ENCODE data around the gene TDRD5. TPM values are rescaled to one million over a fixed set of nuclear protein-coding genes. Genes with fewer than 3 reads are reported as not detected.

The TDRD5 gene
- total RNA-seq, 1 donor from 2014 or later = not detected

DNA sequence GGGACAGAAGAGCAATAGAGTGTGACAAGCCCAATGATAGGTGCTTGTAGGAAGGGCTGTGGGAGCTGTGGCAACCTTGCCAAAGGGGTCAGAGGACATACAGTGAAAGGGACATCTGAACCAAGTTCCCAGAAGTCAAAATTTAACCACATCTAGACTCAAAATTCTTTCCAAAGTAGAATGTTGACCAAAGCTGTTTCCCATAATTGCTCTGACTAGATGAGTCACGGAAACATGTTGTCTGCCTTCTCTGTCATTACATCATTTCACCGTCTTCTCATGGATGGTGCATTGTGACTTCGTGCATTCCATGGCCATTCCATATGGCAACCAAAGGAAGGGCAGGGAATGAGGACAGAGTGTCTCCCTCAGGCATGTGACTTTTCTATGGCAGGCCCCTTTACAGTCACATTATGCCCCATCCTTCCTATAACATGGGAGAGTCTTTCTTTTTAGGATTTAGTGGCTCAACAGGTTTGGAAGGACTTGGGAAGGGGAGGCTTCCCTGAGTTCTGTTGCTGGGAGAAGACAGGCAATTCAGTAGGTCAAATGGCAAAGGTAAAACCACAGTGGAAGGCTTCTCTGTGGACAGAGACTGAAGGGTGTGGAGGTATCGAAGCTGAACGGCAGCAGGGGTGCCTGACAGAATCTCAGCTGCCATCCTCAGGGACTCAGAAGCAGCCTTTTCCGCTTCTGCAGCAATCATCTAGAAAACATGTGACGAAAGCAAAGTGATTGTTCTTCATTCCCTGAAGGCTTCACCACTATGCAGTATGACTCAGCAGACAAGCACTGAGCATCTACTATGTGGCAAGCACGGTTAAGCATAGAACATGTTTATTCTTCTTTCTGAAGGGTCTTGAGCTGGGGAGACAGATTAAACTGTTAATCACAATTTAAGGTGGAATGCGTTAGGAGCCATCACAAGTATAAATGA lies 40.6 kb upstream of the TDRD5 start:
- DNase-seq (ENCODE audit: extremely low spot score, unreplicated experiment) = no peak
- no peaks in the 10 kb centered on the region for H3K36me3 Mint-ChIP-seq (ENCODE audit: unreplicated experiment)
- H3K27me3 Mint-ChIP-seq (ENCODE audit: unreplicated experiment) = no peaks in the 10 kb centered on the region
- TF ChIP-seq, protein P1, sequence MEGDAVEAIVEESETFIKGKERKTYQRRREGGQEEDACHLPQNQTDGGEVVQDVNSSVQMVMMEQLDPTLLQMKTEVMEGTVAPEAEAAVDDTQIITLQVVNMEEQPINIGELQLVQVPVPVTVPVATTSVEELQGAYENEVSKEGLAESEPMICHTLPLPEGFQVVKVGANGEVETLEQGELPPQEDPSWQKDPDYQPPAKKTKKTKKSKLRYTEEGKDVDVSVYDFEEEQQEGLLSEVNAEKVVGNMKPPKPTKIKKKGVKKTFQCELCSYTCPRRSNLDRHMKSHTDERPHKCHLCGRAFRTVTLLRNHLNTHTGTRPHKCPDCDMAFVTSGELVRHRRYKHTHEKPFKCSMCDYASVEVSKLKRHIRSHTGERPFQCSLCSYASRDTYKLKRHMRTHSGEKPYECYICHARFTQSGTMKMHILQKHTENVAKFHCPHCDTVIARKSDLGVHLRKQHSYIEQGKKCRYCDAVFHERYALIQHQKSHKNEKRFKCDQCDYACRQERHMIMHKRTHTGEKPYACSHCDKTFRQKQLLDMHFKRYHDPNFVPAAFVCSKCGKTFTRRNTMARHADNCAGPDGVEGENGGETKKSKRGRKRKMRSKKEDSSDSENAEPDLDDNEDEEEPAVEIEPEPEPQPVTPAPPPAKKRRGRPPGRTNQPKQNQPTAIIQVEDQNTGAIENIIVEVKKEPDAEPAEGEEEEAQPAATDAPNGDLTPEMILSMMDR (IDR thresholded peaks at IDR 0.05) = no peak
- H3K9me3 Mint-ChIP-seq (ENCODE audit: unreplicated experiment) = no peaks in the 10 kb centered on the region
- H3K27ac Mint-ChIP-seq (ENCODE audit: unreplicated experiment) = no peak overlapping the region
- no peak overlapping the region for H3K4me3 Mint-ChIP-seq (ENCODE audit: unreplicated experiment)
- peaks cover 2% of the 10 kb centered on the region for H3K4me1 Mint-ChIP-seq (ENCODE audit: unreplicated experiment)

DNA sequence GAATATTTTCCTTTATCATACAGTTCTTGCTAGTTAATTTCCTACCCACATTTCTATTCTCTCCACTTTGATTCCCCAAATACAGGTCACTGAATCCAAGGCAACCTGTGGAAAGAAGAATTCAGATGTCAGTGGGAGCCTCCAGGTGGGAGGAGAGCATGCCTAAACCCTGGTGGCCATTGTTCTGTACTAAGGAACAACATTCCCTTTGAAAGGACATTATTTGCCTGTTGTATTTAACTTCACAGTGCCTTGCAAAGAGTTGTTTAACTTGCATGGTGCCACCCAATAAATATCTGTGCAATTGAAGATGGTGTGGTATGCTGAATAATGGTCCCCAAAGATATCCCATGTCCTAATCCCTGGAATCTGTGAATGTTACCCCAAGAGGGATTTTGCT lies 37.2 kb upstream of the TDRD5 start:
- Mint-ChIP-seq H3K4me1 (ENCODE audit: unreplicated experiment) (peaks cover 2% of the 10 kb centered on the region), H3K9me3 (ENCODE audit: unreplicated experiment) (no peaks in the 10 kb centered on the region)

DNA sequence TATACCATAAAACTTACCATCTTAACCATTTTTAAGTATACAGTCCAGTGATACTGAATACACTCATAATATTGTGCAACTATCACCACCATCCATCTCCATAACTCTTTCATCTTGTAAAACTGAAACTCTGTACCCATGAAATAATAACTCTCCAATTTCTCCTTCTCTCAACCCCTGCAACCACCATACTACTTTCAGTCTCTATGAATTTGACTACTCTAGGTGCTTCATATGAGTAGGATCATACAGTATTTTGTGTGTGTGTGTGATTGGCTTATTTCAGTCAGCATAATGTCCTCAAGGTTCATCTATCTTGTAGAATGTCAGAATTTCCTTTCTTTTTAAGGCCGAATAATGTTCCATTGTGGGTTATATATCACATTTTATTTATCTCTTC lies 33.6 kb upstream of the TDRD5 start:
- DNase-seq (ENCODE audit: extremely low spot score, unreplicated experiment) = no peak
- Mint-ChIP-seq H3K4me3 (ENCODE audit: unreplicated experiment) (no peak overlapping the region), H3K36me3 (ENCODE audit: unreplicated experiment) (no peaks in the 10 kb centered on the region)

More for the DNA sequence above, 37.2 kb upstream of the TDRD5 start:
- TF ChIP-seq, protein P1 (IDR thresholded peaks at IDR 0.05) = no peak
- DNase-seq (ENCODE audit: extremely low spot score, unreplicated experiment) = no peak
- Mint-ChIP-seq H3K27me3 (ENCODE audit: unreplicated experiment) (peaks cover 2% of the 10 kb centered on the region), H3K27ac (ENCODE audit: unreplicated experiment) (no peak overlapping the region), H3K36me3 (ENCODE audit: unreplicated experiment) (no peaks in the 10 kb centered on the region), H3K4me3 (ENCODE audit: unreplicated experiment) (no peak overlapping the region)

DNA sequence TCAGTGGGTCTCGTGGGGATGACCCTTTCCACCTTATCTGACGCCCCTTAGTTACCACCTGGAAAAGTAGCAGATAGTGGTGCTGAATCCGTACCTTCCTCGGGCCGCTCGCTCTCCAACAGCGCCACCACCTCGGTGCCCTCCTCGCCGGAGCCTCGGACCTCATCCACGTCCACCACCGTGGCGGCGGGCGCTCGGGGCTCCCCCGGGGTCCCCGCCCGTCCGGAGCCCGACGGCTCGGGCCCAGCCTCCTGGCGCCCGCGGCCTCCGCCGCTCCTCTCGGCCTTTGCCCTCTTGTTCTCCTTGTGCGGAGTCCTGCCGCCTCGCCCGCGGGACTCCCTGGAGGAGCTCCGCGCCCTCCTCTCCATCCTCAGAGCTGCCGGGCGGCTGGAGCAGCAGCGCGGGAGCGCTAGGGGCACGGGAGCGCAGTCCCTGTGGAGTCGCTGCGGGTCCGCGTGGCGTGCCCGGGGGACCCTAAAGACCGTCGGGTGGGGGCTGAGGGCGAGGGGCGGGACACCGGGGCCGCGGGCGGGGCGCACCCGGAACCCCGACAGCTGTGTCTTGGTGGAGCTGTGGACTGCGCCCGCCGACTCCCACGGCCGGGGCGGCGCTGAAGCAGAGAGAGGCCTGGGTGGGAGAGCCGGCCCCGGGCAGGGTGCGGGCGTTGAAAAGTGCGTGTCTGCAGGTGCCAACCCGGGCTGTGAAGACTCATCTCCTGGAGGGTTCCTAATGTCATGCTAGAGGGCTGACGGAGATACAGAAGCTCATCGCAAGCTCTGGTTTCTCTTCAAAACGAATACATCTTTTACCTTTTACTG lies 15.9 kb upstream of the TDRD5 start, which contains the start of gene NPHS2:
NPHS2 (minus strand) TSS at position 452 of the 818 bp plus-strand sequence; CDS start at position 368, 84 bp downstream.
- H3K9me3 Mint-ChIP-seq (ENCODE audit: unreplicated experiment) = no peaks in the 10 kb centered on the region
- H3K36me3 Mint-ChIP-seq (ENCODE audit: unreplicated experiment) = no peaks in the 10 kb centered on the region
- H3K4me1 Mint-ChIP-seq (ENCODE audit: unreplicated experiment) = no peaks in the 10 kb centered on the region
- TF ChIP-seq, protein P1 (IDR thresholded peaks at IDR 0.05) = no peak
- no peak for DNase-seq (ENCODE audit: extremely low spot score, unreplicated experiment)
- H3K27me3 Mint-ChIP-seq (ENCODE audit: unreplicated experiment) = peaks cover 50% of the 10 kb centered on the region
- H3K4me3 Mint-ChIP-seq (ENCODE audit: unreplicated experiment) = no peak within 1 kb of the TSS
- H3K27ac Mint-ChIP-seq (ENCODE audit: unreplicated experiment) = no peak within 1 kb of the TSS

More for the DNA sequence above, 33.6 kb upstream of the TDRD5 start:
- TF ChIP-seq, protein P1 (IDR thresholded peaks at IDR 0.05) = no peak
- no peak overlapping the region for H3K27ac Mint-ChIP-seq (ENCODE audit: unreplicated experiment)
- H3K27me3 Mint-ChIP-seq (ENCODE audit: unreplicated experiment) = peaks cover 2% of the 10 kb centered on the region
- H3K4me1 Mint-ChIP-seq (ENCODE audit: unreplicated experiment) = no peaks in the 10 kb centered on the region
- no peaks in the 10 kb centered on the region for H3K9me3 Mint-ChIP-seq (ENCODE audit: unreplicated experiment)
